HCEC 1CT (cell line): Measurements from ENCODE around the gene RIPPLY3.

Experiments
- DNase-seq: peaks from one replicate; pipeline ENCODE4 v3.0.0-alpha.2; 2017

Gene RIPPLY3

DNA sequence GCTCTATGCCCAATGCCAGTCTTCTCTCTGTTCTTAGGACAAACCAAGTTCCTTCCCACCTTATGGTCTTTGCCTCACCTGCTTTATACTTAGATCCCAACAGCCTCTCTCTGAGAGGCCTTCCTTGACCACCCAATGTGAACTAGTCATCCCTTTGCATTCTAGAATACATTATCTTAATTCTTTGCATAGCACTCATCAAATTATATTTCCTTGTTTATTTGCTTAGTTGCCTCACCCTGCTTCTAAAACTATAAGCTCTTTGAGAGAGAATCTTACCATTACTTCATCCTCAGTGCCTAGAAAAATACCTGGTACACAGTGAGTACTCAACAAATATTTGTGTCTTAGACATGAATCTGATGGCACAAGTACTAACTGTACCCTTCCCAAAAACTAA lies 58.3 kb downstream of the RIPPLY3 start:
- DNase-seq = no peak

DNA sequence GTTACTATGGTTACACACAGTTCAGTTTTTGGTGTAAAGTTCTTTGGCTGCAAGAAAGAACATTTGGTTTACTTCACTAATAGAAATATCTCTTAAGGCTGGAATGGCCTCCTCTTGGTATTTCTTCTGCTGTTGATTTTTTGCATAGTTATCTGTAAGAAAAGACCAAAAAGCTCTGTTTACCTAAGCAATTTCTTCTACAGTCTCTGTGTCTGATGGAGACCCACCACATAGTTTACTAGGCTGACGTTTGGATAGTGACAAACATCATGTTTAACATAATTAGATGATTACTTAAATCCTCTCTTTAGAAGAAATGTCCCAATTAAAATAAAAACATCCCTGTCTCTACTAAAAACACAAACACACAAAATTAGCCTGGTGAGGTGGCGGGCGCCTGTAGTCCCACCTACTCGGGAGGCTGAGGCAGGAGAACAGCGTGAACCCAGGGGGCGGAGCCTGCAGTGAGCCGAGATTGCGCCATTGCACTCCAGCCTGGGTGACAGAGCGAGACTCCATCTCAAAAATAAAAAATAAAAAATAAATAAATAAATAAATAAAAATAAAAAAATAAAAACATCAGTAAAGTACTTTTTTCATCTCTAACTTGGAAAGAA lies 59.2 kb downstream of the RIPPLY3 start:
- DNase-seq = no peak
